Fibroblast of pulmonary artery (primary cell): ENCODE measurements around the gene TMEM176B.

ENCODE experiments used
- DNase-seq: peaks from one replicate; pipeline ENCODE4 v3.0.0-alpha.2; 2010; ENCODE audit warnings: low read depth
- H3K4me3 ChIP-seq: replicated peaks from 2 replicates; pipeline ENCODE4 v1.5.1; 2011; ENCODE audit warnings: low read depth, mild to moderate bottlenecking, control low read depth, low read length, moderate library complexity
- CTCF ChIP-seq: IDR thresholded peaks from 2 replicates; pipeline ENCODE4 v1.5.1; 2011; ENCODE audit warnings: mild to moderate bottlenecking, control low read depth, low read length, inconsistent platforms; ENCODE audit errors: missing control alignments

The TMEM176B gene

GRCh38 chr7:150742286-150742968 is 57.7 kb downstream of the TMEM176B start:
- no peak for DNase-seq
- TF ChIP-seq CTCF = no peak
- H3K4me3 ChIP-seq = no peak overlapping the region
